HG02852 (cell line): Measurements from ENCODE around the gene IL17RB.

Source experiments
- ATAC-seq: cut with Tn5 transposase; IDR thresholded peaks from one replicate; pipeline ENCODE4 v1.9.1; 2021; ENCODE audit warnings: mild to moderate bottlenecking, moderate library complexity; ENCODE audit not compliant: unreplicated experiment

The IL17RB gene

DNA sequence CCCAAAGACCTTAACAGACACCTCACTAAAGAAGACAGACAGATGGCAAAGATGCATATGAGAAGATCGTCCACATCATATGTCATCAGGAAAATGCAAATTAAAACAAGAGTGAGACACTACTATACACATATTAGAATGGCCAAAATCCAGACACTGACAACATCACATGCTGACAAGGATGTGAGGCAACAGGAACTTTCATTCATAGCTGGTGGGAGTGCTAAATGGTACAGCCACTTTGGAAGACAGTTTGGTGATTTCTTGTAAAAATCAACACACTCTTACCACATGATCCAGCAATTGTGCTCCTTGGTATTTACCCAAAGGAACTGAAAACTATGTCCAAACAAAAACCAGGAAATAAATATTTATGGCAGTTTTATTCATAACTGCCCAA is 17.8 kb upstream of the IL17RB start:
- ATAC-seq: no peak

DNA sequence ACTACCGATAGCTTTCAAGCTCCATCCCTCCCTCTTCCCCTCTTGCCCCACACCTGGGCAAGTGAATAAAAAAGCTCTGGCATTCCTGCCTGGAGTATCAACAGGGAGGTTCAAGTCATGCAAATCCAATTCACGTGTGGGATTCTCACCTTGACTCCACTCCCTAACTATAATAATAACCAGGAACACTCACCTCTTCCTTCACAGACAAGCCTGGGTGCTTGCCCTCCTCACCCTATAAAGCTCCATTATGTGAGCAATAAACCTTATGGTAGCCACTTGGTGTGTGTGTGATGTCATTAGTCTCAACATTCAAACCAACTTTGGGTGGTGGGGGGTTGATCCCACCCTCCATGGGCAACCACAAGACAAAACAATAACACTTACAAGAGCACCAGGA is 16.8 kb upstream of the IL17RB start:
- ATAC-seq: no peak

GRCh38 chr3:53830944-53831343 is 15.4 kb upstream of the IL17RB start:
- ATAC-seq: no peak

- ATAC-seq: no peak
Measured at GRCh38 chr3:53833053-53833645, 13.2 kb upstream of the IL17RB start.

DNA sequence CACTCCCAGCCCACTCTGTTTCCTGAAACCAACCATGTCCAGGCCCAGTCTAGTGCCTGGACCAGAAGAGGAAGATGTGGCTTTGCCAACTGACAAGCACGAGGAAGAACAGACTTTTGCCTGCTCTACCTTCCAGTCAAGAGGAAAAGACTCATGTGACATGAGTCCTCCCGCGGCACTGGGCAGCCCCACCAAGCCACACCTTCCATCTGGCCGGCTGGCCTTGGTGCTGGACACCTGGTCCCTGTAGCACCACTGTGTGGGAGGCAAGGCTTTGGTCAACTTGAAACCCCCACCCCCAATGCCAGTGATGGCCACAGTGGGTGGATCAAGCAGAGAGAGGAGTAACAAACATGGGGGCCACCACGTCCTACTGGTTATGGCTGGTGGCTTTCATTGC is 12.7 kb upstream of the IL17RB start:
- no peak for ATAC-seq

- ATAC-seq: no peak
Measured at GRCh38 chr3:53834429-53835095, 11.8 kb upstream of the IL17RB start.

DNA sequence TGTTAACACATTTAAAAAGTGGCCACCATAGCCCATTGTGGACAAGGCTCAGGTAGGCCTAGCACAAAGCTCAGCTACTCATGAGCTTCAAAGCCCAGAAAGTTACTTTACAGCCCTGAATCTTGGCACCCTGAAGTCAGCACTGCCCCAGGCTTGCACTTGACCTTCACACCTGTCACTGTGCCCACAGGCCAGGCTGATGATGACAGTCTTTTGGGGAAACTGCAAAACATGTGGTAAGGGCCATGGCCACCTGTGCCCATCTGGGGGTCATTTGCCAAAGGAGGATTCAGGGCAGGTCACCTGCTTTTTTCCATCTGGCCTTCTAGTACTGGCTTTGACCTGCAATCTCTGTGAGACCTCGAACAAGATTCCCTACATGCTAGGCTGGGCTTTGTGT is 11.1 kb upstream of the IL17RB start:
- ATAC-seq: no peak

GRCh38 chr3:53836084-53836872 is 10.1 kb upstream of the IL17RB start:
- no peak for ATAC-seq

GRCh38 chr3:53837331-53837730 is 9.0 kb upstream of the IL17RB start:
- no peak for ATAC-seq

DNA sequence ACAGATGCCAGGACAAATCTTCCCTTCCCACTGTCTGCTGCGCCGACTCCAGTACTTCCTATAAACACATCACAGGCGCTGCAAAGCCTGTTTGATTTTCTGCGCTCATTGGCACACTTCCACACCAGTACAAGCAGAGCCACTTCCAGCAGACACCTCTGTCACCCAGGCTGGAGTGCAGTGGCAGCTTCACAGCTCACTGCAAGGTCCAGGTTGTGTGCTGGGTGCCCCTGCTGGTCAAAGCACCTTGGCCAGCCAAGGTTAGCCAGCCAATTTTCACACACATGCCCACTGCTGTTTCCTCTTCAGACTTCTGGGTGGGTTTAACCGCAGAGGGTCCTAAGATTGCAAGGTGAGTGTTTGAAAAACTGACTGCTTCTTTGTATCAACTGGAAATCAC is 5.1 kb upstream of the IL17RB start:
- no peak for ATAC-seq

DNA sequence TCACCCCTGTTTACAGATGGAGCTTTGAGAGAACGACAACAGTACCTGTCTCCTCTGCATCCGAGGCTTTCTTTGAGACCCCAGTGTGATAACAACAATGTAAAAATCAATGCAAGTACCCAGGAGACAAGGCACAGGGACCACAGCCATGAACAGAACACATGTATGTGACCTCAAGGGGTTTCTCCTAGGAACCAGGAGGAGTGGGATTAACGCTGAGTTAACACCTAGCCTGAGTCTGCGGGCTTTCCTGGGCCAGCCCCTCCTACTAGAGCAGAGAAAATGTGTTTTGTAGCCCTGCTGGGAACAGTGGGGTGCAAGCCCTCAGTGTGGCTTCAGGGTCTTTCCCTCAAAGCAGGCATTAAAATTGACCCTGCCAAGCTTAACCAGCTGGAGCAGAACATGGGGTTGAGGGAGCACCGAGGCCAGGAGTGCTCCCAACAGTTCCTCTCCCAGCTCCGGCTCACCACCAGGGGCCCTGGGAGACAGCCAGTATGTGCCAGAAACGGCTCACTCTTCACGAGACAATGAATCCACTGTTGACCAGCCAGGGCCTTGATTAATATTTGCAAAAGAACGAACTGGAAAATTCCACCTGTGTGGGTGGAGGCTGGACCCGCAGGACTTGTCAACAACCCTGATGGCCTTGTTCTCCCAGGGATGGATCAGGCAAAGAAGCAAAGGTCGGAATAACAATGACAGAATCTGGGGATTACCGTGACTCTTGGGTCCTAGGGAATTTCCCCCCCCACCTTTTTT is 3.8 kb upstream of the IL17RB start:
- ATAC-seq: no peak

- ATAC-seq: no peak
Measured at GRCh38 chr3:53843195-53844177, 2.9 kb upstream of the IL17RB start.

DNA sequence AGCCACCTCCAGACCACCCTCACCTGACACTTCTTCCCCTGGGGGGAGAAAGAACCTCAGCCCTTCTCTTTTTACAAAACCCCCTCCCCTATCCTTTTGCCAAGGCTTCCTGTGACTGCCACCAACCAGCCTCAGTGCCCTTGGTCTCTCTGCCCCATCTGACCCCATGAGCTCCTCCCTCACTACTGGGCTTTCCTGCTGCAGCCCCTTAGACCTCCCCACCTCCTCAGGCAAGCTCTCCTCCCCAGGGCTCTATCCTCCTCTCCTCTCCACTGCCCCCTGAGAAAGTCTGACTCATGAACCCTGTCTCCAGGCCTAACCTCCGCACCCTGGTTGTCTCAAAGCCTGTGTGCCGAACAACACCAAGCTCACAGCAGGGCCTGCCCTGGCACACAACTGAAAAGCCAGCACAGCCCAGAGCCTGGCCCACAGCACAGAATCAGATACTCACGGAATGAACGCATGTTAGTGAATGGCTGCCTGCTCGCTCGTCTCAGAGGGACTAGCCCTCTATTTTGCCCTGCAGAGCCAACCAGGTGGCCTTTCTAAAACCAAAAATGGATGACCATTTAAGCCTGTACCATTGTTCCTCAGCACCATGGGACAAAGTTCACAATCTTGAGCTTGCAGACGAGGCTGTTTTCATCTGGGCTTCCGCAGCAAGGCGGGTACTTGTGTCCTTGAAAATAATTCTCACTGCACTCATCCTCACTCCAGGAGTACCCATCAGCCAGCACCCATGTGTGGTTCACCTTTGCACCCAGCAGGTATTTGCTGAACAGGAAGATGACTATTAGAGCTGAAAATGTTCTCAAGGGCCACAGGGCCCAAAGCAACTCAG is 1.9 kb upstream of the IL17RB start:
- no peak for ATAC-seq

DNA sequence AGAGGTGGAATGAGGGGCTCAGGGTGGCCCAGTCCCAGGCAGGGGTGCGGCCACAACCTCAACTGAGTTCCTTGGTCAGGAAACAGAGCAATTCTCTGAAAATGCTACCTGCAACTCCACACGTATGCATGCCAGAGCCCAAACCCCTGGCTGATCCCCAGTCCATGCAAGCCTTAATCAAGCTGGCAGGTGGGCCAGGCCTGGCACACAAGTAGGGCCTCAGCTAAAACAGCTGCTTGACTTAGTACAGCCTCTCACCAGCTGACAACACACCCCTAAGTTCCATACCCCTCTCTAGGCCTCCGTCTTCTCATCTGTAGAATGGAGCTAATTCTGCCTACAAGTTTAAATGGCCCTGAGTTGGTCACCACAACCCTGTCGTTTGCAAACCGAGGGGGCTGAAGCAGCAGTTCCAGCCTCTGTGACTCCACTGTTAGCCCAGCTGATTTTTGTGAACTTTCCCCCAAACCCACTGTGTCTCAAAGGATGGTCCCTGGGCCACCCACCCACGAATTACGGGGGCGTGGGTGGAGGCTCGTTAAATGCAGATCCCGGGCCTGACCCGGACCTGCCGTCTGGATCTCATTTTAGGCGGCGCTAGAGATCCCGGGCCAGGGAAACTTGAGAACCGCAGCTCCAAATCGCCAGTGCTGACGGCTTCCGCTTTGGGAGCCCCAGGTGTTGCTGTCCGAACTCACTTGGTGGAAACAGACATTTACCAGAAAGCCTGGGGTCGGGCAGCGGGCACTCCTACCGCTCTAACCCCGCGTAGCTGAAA is 1.1 kb upstream of the IL17RB start:
- peak; percentile 28 for ATAC-seq

DNA sequence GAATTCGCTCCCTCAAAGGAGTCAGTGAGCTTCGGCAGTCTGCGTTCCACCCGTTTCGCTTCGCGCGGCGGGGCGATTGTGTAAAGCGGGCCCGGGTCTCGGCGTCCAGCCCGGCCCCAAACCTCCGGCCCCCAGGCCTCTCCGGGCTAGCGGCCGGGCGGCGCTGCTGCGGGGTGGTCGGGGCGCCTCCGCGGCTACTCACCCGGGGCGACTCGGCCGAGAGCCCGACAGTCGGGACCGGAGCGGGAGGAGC is 561 bp upstream of the IL17RB start:
- ATAC-seq: no peak

DNA sequence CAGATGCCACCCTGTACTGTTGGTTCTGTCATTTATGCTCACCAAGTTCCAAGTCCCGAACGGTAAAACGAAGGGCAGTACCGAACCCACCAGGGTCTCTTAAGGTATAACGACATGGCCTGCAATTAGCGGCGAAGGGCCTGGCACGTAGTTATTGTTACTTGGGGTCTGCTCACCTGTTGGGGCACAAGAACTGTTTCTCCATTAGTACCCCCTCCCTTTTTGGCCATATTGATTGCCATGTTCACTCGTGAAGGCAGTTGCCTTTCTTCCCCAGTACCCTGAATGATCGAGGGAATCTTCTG is 435 bp downstream of the IL17RB start:
- no peak for ATAC-seq

- ATAC-seq: no peak
Measured at GRCh38 chr3:53849916-53850315, 3.5 kb downstream of the IL17RB start.

DNA sequence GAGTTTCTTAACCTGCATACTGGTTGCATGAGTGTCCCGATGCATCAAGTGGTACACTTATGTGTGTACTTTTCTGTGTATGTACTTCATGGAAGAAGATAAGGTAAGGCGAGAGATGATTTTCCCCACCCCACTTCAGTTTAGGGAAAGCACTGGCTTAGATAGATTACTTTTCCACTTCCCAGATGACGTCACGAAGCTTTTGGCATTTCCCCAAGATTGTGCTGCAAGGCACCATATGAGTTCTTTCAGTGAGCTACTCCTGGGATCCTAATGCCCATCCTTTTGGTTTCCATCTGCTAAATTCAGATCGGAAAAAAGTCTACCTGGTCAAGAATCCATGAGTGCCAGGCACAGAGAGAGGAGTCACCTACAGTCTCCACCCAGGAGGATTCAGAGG is 4.5 kb downstream of the IL17RB start:
- no peak for ATAC-seq

- ATAC-seq: no peak
Measured at GRCh38 chr3:53856964-53857363, 10.6 kb downstream of the IL17RB start.
